Right lobe of liver (tissue), 4 donors: ENCODE measurements around the gene TTC24.

Source experiments
- POLR2A ChIP-seq: fragments of 450-650 bp; IDR thresholded peaks from one replicate; pipeline ENCODE4 v1.6.1; 2017; ENCODE audit warnings: antibody characterized with exemption, mild to moderate bottlenecking
- TF ChIP-seq, protein P1 (sequence below), 4 donors: fragments of 200-600 bp in 3 of 4; fragments of 450-650 bp in 1 of 4; IDR thresholded peaks; one replicate each; pipeline versions ENCODE4 v1.5.1 to v1.8.0; 2016 to 2022; ENCODE audit warnings: antibody characterized with exemption in 4 of 4, mild to moderate bottlenecking in 2 of 4
- donor health status: DM: no; HTN: no; CAD: no.
- donor health status: DM: no; HTN: no; CAD: no.
- donor health status: DM: no; HTN: yes; CAD: no.

DNA sequence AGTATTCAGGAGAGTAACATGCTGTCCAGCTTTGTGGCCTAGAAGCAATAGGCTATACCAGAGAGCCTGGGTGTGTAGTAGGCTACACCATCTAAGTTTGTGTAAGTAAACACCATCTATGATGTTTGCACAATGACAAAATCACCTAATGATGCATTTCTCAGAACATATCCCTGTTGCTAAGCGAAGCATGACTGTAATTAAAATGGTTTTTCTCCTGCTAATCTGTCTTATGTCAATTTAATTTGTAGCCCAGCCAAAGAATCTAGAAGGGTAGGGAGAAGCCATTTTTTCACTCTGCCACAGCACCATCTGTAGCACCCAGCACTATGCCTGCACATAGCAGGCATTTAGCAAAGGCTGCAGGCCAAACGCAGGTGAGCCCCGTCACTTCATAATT, 2.0 kb upstream of the TTC24 start:
- TF ChIP-seq, protein P1, sequence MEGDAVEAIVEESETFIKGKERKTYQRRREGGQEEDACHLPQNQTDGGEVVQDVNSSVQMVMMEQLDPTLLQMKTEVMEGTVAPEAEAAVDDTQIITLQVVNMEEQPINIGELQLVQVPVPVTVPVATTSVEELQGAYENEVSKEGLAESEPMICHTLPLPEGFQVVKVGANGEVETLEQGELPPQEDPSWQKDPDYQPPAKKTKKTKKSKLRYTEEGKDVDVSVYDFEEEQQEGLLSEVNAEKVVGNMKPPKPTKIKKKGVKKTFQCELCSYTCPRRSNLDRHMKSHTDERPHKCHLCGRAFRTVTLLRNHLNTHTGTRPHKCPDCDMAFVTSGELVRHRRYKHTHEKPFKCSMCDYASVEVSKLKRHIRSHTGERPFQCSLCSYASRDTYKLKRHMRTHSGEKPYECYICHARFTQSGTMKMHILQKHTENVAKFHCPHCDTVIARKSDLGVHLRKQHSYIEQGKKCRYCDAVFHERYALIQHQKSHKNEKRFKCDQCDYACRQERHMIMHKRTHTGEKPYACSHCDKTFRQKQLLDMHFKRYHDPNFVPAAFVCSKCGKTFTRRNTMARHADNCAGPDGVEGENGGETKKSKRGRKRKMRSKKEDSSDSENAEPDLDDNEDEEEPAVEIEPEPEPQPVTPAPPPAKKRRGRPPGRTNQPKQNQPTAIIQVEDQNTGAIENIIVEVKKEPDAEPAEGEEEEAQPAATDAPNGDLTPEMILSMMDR (IDR thresholded peaks at IDR 0.05), result no peak
- TF ChIP-seq POLR2A, result no peak
